KOPT-K1 (cell line): ENCODE measurements around the gene DDX31.
A peak's percentile ranks its signal among the peaks of the same experiment; 100 is the strongest.

Source experiments
- H3K27ac ChIP-seq: fragments of 200-600 bp; sonication (generic); 2 replicates; pipeline ENCODE4 v1.5.1; 2016; ENCODE audit warnings: antibody characterized with exemption, mild to moderate bottlenecking, low read depth, low read length; ENCODE audit not compliant: poor library complexity, severe bottlenecking
- H3K36me3 ChIP-seq: fragments of 200-600 bp; sonication (generic); 2 replicates; pipeline ENCODE4 v1.5.1; 2017; ENCODE audit warnings: antibody characterized with exemption, mild to moderate bottlenecking, low read length, moderate library complexity; ENCODE audit not compliant: insufficient read depth
- H3K9me3 ChIP-seq: fragments of 200-600 bp; sonication (generic); 2 replicates; pipeline ENCODE4 v1.5.1; 2017; ENCODE audit warnings: antibody characterized with exemption, low read length, mild to moderate bottlenecking; ENCODE audit not compliant: insufficient read depth, poor library complexity, severe bottlenecking

DDX31 gene

DNA sequence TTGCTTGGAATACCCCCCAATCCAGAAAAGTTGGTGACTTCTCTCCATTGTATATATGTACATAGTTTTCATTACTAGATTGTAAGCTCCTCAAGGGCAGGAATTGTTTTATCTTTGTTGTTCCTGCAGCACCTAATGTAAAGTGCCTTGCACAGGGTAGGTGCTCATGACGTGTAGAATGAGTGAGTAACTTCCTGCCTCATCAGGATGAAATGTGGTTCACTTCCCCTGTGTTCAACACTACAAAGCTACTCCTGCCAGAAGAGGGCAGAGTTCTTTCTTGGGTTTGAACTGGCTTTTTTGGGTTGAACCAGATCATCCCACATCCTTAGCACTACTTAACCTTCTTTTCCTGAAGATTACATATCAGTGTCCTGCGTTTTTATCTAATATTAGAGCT is 24.4 kb upstream of the DDX31 start:
- Histone ChIP-seq H3K9me3 (peaks cover 26% of the 10 kb centered on the region), H3K36me3 (peaks cover 39% of the 10 kb centered on the region)

DNA sequence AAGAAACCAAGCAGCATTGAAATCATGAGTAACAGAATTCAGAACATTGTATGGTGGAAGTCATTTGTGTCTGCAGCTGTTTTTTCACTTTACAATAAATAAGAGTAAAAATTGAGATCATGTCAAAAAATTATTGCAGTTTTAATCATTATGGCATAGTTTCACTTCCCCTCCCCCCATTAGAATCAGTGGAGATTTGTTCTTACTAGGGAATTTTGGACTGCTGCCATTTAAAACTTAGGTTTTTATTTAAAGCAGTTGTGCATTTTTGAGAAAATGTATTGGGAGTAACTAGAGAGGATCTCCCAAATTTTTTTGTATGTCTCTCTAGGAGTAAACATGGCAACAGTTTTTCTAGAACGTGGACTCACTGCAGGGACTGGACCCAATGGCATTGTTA is 20.9 kb upstream of the DDX31 start:
- Histone ChIP-seq H3K27ac (no peak overlapping the region), H3K9me3 (no peaks in the 10 kb centered on the region), H3K36me3 (peaks cover 73% of the 10 kb centered on the region)

More for the DNA sequence above, 24.4 kb upstream of the DDX31 start:
- H3K27ac ChIP-seq: no peak overlapping the region

DNA sequence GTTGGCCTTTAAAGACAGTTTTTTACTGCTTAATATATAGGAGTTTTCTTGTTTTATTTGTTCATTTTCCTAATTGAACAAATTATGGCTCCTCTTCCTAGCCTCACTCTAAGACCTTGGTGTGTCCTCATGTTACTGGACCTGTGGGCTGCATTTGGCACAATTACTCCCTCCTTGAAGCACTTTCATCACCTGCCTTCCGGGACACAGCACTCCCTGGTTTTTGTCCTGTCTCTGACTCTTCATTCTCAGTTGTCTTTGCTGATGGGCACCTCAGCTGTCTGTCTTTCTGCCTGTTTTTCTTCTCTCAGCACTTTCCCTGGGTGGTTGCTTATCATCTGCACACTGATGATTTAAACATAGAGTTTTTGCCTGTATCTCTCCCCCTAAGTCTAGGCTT is 14.1 kb upstream of the DDX31 start:
- H3K27ac ChIP-seq: no peak overlapping the region
- no peaks in the 10 kb centered on the region for H3K9me3 ChIP-seq
- H3K36me3 ChIP-seq: peaks cover 93% of the 10 kb centered on the region

DNA sequence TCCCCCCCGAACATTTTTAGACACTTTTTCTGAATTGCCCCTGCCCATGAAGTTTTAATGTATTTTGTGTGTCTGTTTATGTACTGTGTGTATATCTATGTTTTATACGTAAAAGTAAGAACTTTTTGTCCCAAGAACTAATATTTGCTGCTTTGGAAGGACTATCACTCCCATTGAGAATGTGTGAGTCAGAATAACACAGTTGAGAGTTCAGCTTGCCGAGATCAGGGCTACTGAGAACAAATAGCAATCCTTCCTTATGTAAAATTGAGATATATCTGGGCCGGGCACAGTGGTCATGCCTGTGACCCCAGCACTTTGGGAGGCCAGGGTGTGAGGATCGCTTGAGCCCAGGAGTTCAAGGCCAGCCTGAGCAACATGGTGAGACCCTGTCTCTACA is 11.8 kb upstream of the DDX31 start:
- Histone ChIP-seq H3K36me3 (peaks cover 87% of the 10 kb centered on the region), H3K9me3 (no peaks in the 10 kb centered on the region), H3K27ac (no peak overlapping the region)

DNA sequence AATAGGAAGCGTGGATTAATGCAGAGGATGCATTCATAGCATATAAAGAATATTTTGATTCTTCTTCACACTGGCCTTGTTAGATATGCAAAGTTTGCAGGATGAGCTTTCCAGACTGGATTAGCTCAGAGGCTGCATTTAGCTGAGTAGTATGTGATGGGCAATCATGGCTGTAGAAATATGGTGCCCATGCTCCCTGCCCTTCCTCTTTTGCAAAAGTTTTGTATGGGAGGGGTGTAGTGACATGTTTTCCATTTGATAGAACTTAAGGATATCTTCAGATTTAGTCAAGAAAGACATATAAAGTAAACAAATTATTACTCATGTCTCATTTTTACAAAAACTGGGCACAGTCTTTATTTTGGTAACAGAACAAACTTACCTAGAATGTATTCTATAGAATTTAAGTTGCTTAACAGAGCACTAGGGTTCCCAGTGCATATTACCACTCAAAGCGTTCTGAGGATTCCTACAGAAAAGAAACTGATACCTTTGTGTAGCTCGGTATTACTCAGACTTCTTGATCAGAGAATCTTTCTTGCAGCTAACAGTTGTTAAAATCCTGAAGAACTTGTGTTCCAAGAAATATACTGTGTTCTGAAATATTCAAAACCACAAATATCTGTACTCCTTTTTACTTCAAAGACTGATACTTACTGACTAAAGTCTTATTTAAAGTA is 10.3 kb upstream of the DDX31 start:
- Histone ChIP-seq H3K27ac (no peak overlapping the region), H3K36me3 (peaks cover 73% of the 10 kb centered on the region), H3K9me3 (no peaks in the 10 kb centered on the region)

DNA sequence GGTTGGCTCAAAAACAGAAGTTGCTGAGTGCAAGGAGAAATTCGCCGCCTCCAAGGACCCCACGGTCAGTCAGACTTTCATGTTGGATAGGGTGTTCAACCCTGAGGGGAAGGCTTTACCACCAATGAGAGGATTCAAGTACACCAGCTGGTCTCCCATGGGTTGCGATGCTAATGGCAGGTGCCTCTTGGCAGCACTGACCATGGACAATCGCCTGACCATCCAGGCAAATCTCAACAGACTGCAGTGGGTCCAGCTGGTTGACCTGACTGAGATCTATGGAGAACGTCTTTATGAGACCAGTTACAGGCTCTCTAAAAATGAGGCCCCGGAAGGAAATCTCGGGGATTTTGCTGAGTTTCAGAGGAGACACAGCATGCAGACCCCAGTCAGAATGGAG is 8.2 kb upstream of the DDX31 start:
- Histone ChIP-seq H3K27ac (no peak overlapping the region), H3K36me3 (peaks cover 60% of the 10 kb centered on the region), H3K9me3 (no peaks in the 10 kb centered on the region)

DNA sequence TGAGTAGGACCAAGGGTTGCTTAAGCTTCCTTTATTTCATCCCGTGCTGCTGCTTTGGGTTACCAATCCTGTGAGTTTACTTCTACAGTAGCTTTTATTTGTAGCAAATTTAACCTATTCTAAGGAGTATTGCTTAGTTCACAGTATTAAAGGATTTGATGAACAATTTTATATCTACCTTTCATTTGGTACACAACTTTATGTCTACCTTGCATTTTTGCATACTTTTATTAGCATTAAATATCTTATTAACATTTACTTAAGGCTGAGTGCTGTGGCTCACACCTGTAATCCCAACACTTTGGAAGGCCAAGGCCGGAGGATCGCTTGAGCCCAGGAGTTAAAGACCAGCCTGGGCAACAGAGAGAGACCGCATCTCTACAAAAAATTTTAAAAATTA is 4.7 kb upstream of the DDX31 start:
- H3K27ac ChIP-seq: no peak overlapping the region
- H3K36me3 ChIP-seq: peaks cover 31% of the 10 kb centered on the region
- no peaks in the 10 kb centered on the region for H3K9me3 ChIP-seq

DNA sequence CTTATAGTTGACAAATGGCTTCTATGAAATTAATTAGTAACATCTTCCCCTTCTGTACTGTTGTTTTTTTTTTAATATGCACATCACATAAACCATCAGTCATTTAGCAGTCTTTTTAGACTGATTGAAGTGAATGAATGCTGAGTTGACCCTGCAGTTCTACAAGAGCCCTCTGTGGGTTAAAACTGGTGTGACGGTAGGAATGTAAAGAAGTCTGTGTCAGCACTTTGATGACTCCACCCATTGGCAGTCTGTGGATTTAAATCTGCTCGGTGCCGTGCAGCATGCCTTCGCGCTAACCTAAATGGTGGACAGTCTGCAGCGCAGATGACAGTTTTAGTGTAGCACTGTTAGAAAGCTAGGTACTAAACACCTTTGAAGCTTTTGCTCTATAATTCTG is 3.6 kb upstream of the DDX31 start:
- peaks cover 20% of the 10 kb centered on the region for H3K36me3 ChIP-seq
- H3K27ac ChIP-seq: no peak overlapping the region
- H3K9me3 ChIP-seq: no peaks in the 10 kb centered on the region

DNA sequence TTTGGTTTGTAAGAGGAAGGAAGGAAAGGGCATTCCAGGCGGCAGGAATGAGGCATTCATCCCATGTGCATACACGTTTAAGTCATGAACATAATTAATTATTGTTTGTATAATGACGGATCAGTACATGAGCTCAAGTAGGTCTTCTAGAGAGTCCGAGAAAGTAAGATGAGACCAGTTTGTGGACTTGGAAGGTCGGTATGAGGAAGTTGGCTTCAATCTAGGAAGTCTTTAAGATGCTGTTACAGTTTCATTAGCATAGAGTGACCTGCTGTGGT is 2.6 kb upstream of the DDX31 start:
- Histone ChIP-seq H3K27ac (no peak overlapping the region), H3K36me3 (peaks cover 11% of the 10 kb centered on the region; the same call in 1 of the 2 replicates)

DNA sequence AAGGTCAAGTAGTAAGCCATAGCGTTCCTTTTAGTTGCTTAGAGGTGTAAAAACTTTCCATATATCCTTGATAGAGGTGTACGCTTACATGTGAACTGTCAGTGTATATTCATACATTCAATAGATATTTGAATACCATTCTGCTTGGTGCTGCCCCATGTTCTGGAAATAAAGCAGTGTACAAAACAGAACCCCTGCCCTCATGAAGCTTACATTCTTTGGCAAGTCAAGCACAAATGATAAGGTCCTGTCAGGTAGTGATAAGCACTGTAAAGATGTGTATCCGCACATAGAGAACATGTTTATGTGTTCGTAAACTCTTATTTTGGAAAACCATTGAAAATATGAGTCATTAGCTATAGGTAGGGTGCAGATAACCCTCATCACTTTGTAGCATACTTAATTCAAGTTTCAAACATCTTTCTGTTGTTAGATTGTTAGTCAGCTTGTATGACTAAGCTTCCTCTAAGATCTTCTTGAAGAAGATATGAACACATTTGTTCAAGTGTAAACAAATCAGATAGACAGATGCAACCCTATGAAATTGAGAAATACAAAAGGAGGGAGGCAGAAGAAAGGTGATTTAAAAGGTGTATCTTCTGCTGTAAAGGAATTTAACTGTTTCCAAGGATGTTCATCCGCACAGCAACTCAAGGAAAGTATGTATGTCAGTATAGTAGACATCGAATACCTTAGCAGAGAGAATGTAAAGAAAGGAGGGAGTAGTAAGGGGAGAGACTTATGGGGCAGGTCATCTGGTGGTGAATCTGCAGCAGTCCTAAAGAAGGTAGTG is 2.0 kb upstream of the DDX31 start:
- Histone ChIP-seq H3K36me3 (peaks cover 9% of the 10 kb centered on the region; the same call in 1 of the 2 replicates), H3K9me3 (no peaks in the 10 kb centered on the region), H3K27ac (peak overlapping the region; percentile 86)

More for the DNA sequence above, 2.6 kb upstream of the DDX31 start:
- H3K9me3 ChIP-seq: no peaks in the 10 kb centered on the region

DNA sequence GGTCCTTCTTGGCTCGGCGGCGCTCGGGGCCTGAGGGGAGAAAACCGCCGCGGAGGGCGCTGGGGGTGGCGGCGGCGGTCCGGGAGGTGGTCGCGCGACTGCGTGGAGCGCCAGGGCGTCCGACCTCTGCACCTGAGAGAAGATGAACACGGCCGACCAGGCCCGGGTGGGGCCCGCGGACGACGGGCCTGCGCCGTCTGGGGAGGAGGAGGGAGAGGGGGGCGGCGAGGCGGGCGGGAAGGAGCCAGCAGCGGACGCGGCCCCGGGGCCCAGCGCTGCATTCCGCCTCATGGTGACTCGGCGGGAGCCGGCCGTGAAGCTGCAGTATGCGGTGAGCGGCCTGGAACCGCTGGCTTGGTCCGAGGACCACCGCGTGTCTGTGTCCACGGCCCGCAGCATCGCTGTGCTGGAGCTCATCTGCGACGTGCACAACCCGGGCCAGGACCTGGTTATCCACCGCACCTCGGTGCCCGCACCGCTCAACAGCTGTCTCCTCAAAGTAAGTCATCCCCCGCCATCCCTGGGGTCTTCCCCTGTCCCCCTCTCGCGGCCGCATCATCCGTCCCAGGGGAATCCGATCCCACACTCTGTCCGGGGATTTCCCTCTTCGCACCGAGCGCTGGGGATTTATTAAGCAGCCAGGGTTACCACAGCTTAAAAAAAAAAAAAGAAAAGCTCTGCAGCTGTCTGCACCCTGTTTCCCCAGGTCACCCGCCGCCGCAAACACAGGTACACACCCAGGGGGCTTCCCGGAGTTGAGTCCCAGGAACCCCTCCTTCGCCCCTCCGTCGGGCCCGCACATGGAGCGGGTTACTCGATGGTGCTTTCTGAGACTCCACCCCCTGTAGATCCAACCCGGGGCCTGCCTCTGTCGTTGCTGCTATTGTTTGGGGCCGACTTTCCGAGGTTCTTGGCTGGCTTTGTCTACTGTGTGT is 941 bp upstream of the DDX31 start, which contains the start of gene GTF3C4:
Gene GTF3C4, plus strand, starts transcription at position 8 of the 935 bp plus-strand sequence. Its CDS starts 135 bp downstream, at position 143.
- Histone ChIP-seq H3K36me3 (peaks cover 10% of the 10 kb centered on the region), H3K27ac (peak within 1 kb of the TSS; percentile 86), H3K9me3 (no peaks in the 10 kb centered on the region)

DNA sequence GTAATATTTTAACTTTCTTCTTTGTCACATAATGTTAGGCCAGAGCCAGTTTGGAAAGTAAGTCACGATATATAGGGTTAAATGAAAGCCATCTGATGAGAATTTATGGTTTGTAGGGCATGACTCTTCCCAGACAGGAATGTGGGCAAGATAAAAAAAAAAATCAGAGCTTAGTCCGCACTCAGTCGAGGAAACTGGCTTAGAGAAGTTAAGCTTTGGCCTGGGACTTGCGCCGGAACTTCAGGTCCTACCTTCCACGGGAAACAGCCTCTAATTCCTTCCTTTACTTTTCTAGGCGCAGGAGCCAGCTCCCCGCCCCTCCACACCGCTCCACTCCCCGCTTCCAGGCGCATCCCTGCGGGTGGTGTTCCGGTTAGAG is 475 bp downstream of the DDX31 start:
- H3K9me3 ChIP-seq: no peaks in the 10 kb centered on the region
- peaks cover 20% of the 10 kb centered on the region for H3K36me3 ChIP-seq
- H3K27ac ChIP-seq: peak overlapping the region; percentile 86

DNA sequence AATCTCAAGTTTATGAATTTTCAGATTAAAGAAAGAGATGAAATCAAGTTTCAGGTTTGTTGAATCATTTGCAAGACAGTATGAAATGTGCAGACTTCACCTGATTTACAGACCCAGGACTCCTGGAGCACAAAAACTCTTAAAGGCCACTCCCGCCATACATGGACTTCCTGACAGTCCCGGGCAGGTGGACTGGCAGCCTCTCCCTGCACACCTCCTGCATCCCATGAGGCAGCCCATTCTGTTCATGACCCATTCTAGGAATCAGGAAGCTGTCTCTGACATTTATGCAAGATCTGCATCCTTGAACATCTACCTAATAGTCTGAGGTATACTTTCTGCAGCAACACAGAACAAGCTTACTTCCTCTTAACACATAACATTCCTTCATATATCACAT is 5.9 kb downstream of the DDX31 start:
- Histone ChIP-seq H3K9me3 (no peaks in the 10 kb centered on the region), H3K36me3 (peaks cover 59% of the 10 kb centered on the region), H3K27ac (no peak overlapping the region)

DNA sequence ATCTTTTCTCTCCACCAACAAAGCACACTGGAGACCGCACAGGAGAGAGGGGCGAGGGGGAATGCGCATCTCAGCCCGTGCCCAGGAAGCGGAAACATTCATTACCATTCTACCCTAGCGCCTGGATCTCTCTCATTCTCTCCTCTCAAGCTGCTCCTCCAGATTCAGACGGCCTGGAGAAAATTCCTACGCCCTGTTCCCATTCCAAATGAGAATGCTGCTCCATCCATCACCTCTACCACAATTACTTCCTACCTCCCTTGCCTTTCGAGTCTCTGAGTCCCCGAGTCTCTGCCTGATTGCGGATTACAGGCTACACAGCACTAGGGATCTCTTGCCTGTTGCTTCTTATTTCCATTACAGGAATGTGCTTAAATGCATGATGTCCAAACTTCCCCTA is 6.7 kb downstream of the DDX31 start:
- Histone ChIP-seq H3K36me3 (peaks cover 66% of the 10 kb centered on the region), H3K9me3 (no peaks in the 10 kb centered on the region), H3K27ac (no peak overlapping the region)
